Colon (tissue), 2 donors: ENCODE data around the gene GRIK5.
"Not testable (repeated sequence)": the region's sequence is repeated elsewhere in the genome, so short reads cannot be mapped to it uniquely, and the experiment has no call there.

Experiments used
- FAIRE-seq: peaks from 2 replicates; lab custom pipeline; 2012; peaks lifted over from hg19 to GRCh38; lab: Jason Lieb, UNC
- donor health status: control.
- donor health status: control.

GRIK5 gene

GRCh38 chr19:42048992-42049391 is 21.0 kb downstream of the GRIK5 start:
- FAIRE-seq: peak; percentile 58

- no peak for FAIRE-seq
Measured at GRCh38 chr19:42045575-42045974, 24.4 kb downstream of the GRIK5 start.

- no peak for FAIRE-seq
Measured at GRCh38 chr19:42042455-42043170, 27.4 kb downstream of the GRIK5 start.

GRCh38 chr19:42040491-42040890 is 29.5 kb downstream of the GRIK5 start:
- not testable (repeated sequence) for FAIRE-seq

DNA sequence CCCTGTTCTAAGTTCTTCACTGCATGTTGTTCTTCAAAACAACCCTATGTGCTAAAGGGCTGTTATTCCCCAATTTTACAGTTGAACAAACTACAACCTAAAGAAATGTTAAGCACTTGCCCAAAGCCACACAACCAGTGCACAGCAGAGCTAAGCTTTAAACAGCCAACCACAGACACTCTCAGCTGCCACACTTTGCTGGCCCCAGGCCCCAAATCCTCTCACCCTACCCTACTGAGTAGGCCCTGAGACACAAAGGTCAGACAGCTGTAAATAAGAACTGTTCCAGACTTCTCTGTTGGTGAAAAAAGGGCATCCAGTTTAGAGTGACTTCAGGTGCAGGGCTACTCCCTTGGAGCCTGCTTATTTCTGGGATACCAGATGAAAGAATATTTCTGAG is 30.0 kb downstream of the GRIK5 start:
- no peak for FAIRE-seq

DNA sequence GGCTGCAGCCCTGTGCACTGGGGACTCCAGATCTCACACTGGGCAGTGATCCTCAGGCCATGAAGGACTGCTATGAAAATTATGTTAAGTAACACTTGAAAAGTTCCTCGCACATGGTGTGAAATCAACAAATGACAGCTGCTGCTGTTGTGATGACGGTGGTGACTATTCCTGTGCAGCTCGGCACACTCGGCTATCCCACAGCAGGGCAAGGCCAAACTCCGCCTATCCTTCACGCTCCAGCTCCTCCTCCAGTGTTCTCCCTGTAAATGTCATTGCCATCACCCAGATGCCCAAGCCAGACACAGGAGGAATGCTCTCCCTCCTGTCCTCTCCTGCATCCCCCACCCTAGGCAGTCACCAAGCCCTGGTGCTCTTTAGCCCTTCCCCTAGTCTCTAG is 31.3 kb downstream of the GRIK5 start:
- FAIRE-seq: no peak

DNA sequence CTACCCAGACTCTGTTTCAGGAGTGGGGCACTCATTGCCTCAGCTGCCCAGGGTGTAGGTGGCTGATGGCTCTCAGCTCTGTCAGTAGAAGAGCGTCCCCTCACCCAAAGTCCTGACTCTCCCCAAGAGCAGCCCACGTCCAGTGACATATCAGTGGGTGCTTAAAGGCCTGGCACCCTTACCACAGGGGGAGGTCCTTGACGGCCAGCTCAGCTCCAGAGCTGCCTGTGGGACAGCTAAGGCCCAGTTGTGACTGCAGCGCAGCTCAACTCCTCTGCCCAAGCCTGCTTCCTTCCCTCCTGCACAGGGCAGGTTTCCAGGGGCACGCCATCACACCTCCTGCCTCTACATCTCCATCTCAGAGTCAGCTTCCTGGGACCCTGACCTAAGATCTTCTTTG is 32.4 kb downstream of the GRIK5 start:
- FAIRE-seq: no peak

DNA sequence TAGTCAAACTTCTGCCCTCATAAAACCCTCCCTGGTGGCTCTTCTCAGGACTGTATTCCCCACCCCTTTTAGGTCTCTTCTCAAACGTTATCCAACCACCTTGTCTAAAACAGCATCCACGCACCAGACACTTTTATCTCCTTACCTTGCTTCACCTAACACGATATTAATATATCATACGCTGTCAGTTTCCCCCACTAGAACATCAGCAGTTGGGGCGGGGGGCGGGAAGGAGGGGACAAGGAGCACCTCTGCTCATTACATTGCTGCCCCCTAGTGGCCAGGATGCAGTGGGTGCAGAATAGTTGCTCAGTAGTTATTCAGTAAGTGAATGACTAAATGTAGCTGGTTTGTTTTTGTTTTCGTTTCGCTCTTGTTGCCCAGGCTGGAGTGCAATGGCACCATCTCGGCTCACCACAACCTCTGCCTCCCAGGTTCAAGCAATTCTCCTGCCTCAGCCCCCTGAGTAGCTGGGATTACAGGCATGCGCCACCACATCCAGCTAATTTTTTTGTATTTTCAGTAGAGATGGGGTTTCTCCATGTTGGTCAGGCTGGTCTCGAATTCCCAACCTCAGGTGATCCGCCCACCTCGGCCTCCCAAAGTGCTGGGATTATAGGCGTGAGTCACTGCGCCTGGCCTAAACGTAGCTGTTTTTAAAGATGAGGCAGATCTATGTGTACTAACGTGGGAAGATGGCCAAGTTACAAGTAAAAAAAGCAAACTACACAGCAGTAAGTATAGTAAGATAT is 35.2 kb downstream of the GRIK5 start:
- FAIRE-seq: not testable (repeated sequence)

DNA sequence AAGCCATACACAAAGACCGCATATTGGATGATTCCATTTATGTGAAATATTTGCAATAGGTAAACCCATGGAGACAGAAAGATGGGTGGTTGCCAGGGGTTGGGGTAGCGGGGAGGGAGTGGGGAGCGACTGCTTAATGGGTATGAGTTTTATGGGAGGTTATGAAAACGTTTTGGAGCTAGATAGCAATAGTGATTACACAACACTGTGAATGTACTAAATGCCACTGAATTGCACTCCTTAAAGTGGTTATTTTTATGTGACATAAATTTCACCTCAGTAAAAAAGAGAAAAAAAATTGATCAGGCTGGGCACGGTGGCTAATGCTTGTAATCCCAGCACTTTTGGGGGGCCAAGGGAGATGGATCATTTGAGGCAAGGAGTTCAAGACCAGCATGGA is 36.6 kb downstream of the GRIK5 start:
- FAIRE-seq: no peak

GRCh38 chr19:42032431-42032830 is 37.6 kb downstream of the GRIK5 start:
- no peak for FAIRE-seq

DNA sequence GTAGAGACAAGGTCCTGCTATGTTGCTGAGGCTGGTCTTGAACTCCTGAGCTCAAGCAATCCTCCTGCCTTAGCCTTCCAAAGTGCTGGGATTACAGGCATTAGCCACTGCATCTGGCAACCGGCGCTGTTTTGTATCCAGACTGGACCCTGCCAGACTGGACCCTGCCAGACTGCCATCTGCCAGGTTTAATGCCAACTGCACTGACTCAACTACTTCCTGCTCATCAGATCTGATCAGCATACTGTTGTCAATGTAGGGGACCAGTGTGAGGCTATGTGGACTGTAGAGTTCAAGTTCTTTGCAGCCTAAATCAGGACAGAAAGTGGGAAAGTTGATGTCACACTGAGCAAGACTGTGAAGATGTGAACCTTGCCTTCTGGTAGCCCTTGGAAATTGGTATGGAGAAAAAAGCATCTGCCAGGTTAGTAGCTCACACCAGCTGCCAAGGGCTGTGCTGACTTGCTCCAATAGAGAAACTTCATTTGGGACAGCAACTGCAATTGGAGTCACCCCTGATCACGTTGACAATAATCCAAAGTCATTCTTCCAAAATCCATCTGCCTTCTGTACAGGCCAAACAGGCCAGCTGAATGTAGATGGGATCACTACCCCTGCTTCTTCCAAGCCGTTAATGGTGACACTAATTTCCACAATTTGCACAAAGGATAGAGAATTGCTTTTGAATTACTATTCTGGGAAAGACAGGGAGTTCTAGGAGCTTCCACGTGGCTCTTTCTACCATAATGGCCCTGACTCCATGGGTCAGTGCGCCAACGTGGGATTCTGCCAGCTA is 39.2 kb downstream of the GRIK5 start:
- no peak for FAIRE-seq

GRCh38 chr19:42028304-42029216 is 41.4 kb downstream of the GRIK5 start:
- FAIRE-seq: no peak

DNA sequence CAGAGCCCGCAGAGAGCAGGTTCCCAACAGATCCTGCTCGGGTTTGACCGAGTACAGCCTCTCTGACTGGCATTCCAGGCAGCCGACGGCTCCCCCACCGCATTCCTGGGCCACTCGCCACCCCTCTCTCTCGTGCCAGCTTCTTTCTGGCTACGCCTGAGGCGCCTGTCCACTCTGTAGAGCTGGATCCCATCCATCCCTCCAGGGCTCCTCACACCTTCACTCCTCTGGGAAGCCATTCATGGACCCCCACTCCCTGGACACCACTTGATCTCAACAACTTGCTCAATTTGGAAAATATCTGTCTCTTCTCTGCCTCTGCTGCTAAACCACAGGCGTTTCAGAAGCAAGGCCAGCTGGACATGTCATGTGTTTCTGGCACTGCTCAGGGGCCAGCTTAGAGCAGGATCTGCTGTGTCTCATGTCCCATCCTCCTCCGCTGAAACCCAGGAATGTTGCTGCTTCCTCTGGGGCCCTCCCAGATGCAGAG is 45.3 kb downstream of the GRIK5 start:
- no peak for FAIRE-seq

GRCh38 chr19:42023943-42024260 is 46.1 kb downstream of the GRIK5 start:
- FAIRE-seq: no peak

GRCh38 chr19:42023121-42023942 is 46.7 kb downstream of the GRIK5 start:
- FAIRE-seq: no peak

GRCh38 chr19:42022616-42023015 is 47.4 kb downstream of the GRIK5 start:
- no peak for FAIRE-seq

DNA sequence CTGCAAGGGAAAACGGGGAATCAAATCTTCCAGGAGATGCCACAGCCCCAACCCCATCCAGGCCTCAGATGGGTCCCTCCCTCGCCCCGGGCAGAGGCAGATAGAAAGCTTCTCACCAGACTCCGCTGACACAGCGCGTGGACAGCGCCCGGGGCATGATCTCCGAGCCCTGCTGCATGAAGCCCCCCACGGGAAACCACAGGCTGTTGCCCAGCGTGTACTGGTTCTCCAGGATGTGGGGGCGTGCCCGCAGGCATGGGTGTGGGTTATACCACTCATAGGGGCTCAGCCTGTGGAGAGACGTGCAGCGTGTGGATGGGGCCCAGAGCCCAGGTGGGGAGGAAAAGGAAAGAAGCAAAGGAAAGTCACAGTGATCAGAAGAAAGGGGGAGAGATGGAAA is 48.8 kb downstream of the GRIK5 start:
- no peak for FAIRE-seq

- no peak for FAIRE-seq
Measured at GRCh38 chr19:42018503-42019193, 51.4 kb downstream of the GRIK5 start.

GRCh38 chr19:42017040-42017439 is 53.0 kb downstream of the GRIK5 start:
- no peak for FAIRE-seq

DNA sequence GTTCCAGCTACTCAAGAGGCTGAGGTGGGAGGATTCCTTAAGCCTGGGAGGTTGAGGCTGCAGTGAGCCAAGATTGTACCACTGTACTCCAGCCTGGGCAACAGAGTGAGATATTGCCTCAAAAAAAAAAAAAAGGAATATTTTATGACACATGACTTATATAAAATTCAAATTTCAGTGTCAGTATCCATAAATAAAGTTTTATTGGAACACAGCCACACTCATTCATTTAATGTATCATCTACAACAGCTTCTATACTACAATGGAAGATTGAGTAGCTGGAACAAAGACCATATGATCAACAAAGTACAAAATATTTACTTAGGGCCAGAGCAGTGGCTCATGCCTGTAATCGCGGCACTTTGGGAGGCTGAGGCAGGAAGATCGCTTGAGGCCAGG is 57.3 kb downstream of the GRIK5 start:
- not testable (repeated sequence) for FAIRE-seq
